Psoas muscle (tissue), 8 donors: ENCODE results near the gene MAP2K2. TPM values are rescaled to one million over a fixed set of nuclear protein-coding genes. Genes with fewer than 3 reads are reported as not detected.

ENCODE experiments used
- ATAC-seq, 4 donors: fragments of 200-7000 bp; cut with Tn5 transposase; one replicate each; pipeline ENCODE4 v1.9.1; 2020; ENCODE audit warnings: moderate library complexity in 3 of 4, mild to moderate bottlenecking in 2 of 4
- DNase-seq, 2 donors: peaks; one replicate each; pipeline ENCODE4 v3.0.0-alpha.2; 2020
- H3K27ac ChIP-seq: fragments of 200-600 bp; one replicate; pipeline ENCODE4 v1.8.0; 2022
- H3K27me3 ChIP-seq, 3 donors: fragments of 200-600 bp in 1 of 3; one replicate each; pipeline versions ENCODE4 v1.6.1 to v1.8.0; 2013 to 2022; ENCODE audit warnings: low read length in 2 of 3, mild to moderate bottlenecking in 2 of 3, moderate library complexity in 1 of 3; ENCODE audit not compliant: insufficient read depth in 3 of 3
- H3K36me3 ChIP-seq, 2 donors: fragments of 200-600 bp in 1 of 2; one replicate each; pipeline versions ENCODE4 v1.6.1 to v1.8.0; 2013 to 2022; ENCODE audit warnings: low read depth in 1 of 2, mild to moderate bottlenecking in 1 of 2, moderate library complexity in 1 of 2; ENCODE audit not compliant: insufficient read depth in 1 of 2
- H3K4me1 ChIP-seq: fragments of 200-600 bp; one replicate; pipeline ENCODE4 v1.8.0; 2022
- H3K4me3 ChIP-seq: fragments of 200-600 bp; one replicate; pipeline ENCODE4 v1.8.0; 2022; ENCODE audit warnings: mild to moderate bottlenecking
- H3K9me3 ChIP-seq: fragments of 200-600 bp; one replicate; pipeline ENCODE4 v1.8.0; 2022
- CTCF ChIP-seq: fragments of 200-600 bp; IDR thresholded peaks from one replicate; pipeline ENCODE4 v1.8.0; 2022; ENCODE audit warnings: antibody characterized with exemption
- WGBS, 3 donors: extraction: QIAGEN DNeasy Blood & Tissue Kit; methylation state at CpG; one replicate each; pipeline versions ENCODE4 v1.1.6 to v1.1.7; 2013; 5-methylcytosine and 5-hydroxymethylcytosine counted together
- intact Hi-C, 2 donors: fragments of 100-400 bp; cut with DNase I; formaldehyde crosslinking; loops; one replicate each; pipeline versions ENCODE4 v1.11.0 to v1.14.2; 2022
- polyA plus RNA-seq, 3 donors: library from polyadenylated mRNA; stranded (reverse); fragments of 200-250 nt; gene quantifications; one replicate each; pipeline ENCODE4 v1.2.3, GENCODE V29; 2013
- total RNA-seq, 4 donors: library from RNA; stranded (reverse); fragmentation: NEBNext Ultra II Directional in 2 of 4; extraction: Animal tissue kit (Norgen Biotek cat#: 25700) in 2 of 4; gene quantifications; one replicate each; pipeline versions ENCODE4 v1.2.1 to v1.2.4, GENCODE V29; 2021 to 2023
- donor health status: healthy with polysubstance abuse.
- donor health status: DM: no; HTN: no; CAD: no; lungs with moderate emphysema.
- donor health status: Bipolar disorder and iron deficiency.
- donor health status: healthy.
- donor health status: DM: yes; HTN: yes; CAD: no.
- donor health status: DM: no; HTN: no; CAD: no.
- donor health status: DM: no; HTN: no; CAD: no.
- donor health status: DM: yes; HTN: yes; CAD: no.

The MAP2K2 gene
- total and polyA plus RNA-seq, 7 donors = 136 to 290 (median 189) TPM

- DNase-seq (peak in 1 of 2 donors; percentile 51), ATAC-seq (no peak)
- TF ChIP-seq CTCF = no peak
- Histone ChIP-seq H3K4me3 (no peak overlapping the region), H3K36me3 (peaks cover 9 to 24% of the 10 kb centered on the region in 2 donors), H3K9me3 (no peaks in the 10 kb centered on the region), H3K27ac (no peak overlapping the region), H3K4me1 (no peaks in the 10 kb centered on the region), H3K27me3 (no peaks in the 10 kb centered on the region)
- 39 to 46% (median 40%) methylated on average over 17 of the region's 17 CpGs for whole genome bisulfite sequencing, 3 donors
- intact Hi-C loops = no loop called here
Measured at GRCh38 chr19:4086411-4086867, 37.5 kb downstream of the MAP2K2 start.

- peak overlapping the region; percentile 38 for H3K4me3 ChIP-seq
- TF ChIP-seq CTCF = no peak
- ATAC-seq (peak in 1 of 4 donors; percentile 4), DNase-seq (no peak)
- peaks cover 2 to 6% of the 10 kb centered on the region in 2 donors for H3K36me3 ChIP-seq
- 34 to 46% (median 43%) methylated on average over 8 of the region's 8 CpGs for WGBS, 3 donors
- H3K9me3 ChIP-seq = no peaks in the 10 kb centered on the region
- no peak overlapping the region for H3K27ac ChIP-seq
- H3K4me1 ChIP-seq = no peaks in the 10 kb centered on the region
- intact Hi-C loops = no loop called here
- H3K27me3 ChIP-seq = no peaks in the 10 kb centered on the region
Measured at GRCh38 chr19:4084547-4084877, 39.4 kb downstream of the MAP2K2 start.

GRCh38 chr19:4083677-4084546 is 40.0 kb downstream of the MAP2K2 start:
- peak; percentile 21 to 56 for DNase-seq
- 59 to 70% (median 63%) methylated on average over 27 to 28 of the region's 28 CpGs for WGBS, 3 donors

GRCh38 chr19:4082172-4082571 is 41.8 kb downstream of the MAP2K2 start:
- no peak overlapping the region for H3K27ac ChIP-seq
- 76 to 81% (median 78%) methylated on average over 9 of the region's 9 CpGs for WGBS, 3 donors
- no peaks in the 10 kb centered on the region for H3K36me3 ChIP-seq
- DNase-seq = no peak
- intact Hi-C loops = no loop called here
- no peak for TF ChIP-seq CTCF
- no peak overlapping the region for H3K4me3 ChIP-seq
- H3K9me3 ChIP-seq = no peaks in the 10 kb centered on the region
- peaks cover 2% of the 10 kb centered on the region for H3K4me1 ChIP-seq
- H3K27me3 ChIP-seq = no peaks in the 10 kb centered on the region
- no peak for ATAC-seq

More at GRCh38 chr19:4083677-4084546, 40.0 kb downstream of the MAP2K2 start:
- no peak for TF ChIP-seq CTCF
- Histone ChIP-seq H3K4me1 (no peaks in the 10 kb centered on the region), H3K36me3 (peaks cover 0 to under 1% of the 10 kb centered on the region in 2 donors), H3K4me3 (peak overlapping the region; percentile 38), H3K9me3 (no peaks in the 10 kb centered on the region), H3K27ac (no peak overlapping the region), H3K27me3 (no peaks in the 10 kb centered on the region)
- ATAC-seq = peak in 2 of 4 donors; percentile 7 to 13
- intact Hi-C loops = no loop called here
